Fibroblast of villous mesenchyme (primary cell): ENCODE results near the gene FHL1. TPM values are rescaled to one million over a fixed set of nuclear protein-coding genes. Genes with fewer than 3 reads are reported as not detected.
"Not testable (repeated sequence)": the region's sequence is repeated elsewhere in the genome, so short reads cannot be mapped to it uniquely, and the experiment has no call there.

Source experiments
- DNase-seq: peaks from one replicate; pipeline ENCODE4 v3.0.0-alpha.2; 2010; ENCODE audit warnings: low read depth
- H3K4me3 ChIP-seq: 2 replicates; pipeline ENCODE4 v1.5.1; 2011; ENCODE audit warnings: low read depth, mild to moderate bottlenecking, low read length
- CTCF ChIP-seq: IDR thresholded peaks from 2 replicates; pipeline ENCODE4 v1.5.1; 2012; ENCODE audit warnings: low read depth, mild to moderate bottlenecking, low read length; ENCODE audit not compliant: insufficient read depth
- total RNA-seq: library from RNA; depleted of rRNA; stranded (reverse); fragments of >200 nt; gene quantifications from 2 replicates; pipeline ENCODE4 v1.2.3, GENCODE V29; 2012

Gene FHL1
- total RNA-seq, result 69.6 and 104 TPM in 2 replicates

GRCh38 chrX:136147315-136147901 is at the start of gene FHL1:
Gene FHL1, plus strand, starts transcription at chrX:136147533.
- H3K4me3 ChIP-seq, result peak within 1 kb of the TSS; percentile 64
- DNase-seq, result no peak

GRCh38 chrX:136097871-136098805 is 49.2 kb upstream of the FHL1 start:
- no peak for TF ChIP-seq CTCF
- no peak overlapping the region for H3K4me3 ChIP-seq
- no peak for DNase-seq

More at GRCh38 chrX:136147315-136147901, at the start of gene FHL1:
- TF ChIP-seq CTCF, result no peak

- no peak for TF ChIP-seq CTCF
These were observed 42.4 kb upstream of the FHL1 start for GRCh38 chrX:136104936-136105335.

GRCh38 chrX:136106920-136107528 is 40.3 kb upstream of the FHL1 start:
- no peak overlapping the region for H3K4me3 ChIP-seq
- DNase-seq, result peak; percentile 31
- TF ChIP-seq CTCF, result no peak

More at GRCh38 chrX:136104936-136105335, 42.4 kb upstream of the FHL1 start:
- no peak for DNase-seq
- H3K4me3 ChIP-seq, result no peak overlapping the region

GRCh38 chrX:136108905-136109304 is 38.4 kb upstream of the FHL1 start:
- not testable (repeated sequence) for DNase-seq, H3K4me3 ChIP-seq

- H3K4me3 ChIP-seq, result no peak overlapping the region
- TF ChIP-seq CTCF, result no peak
- peak; percentile 42 for DNase-seq
These were observed 35.0 kb upstream of the FHL1 start for GRCh38 chrX:136112286-136112685.

- H3K4me3 ChIP-seq, result no peak overlapping the region
- DNase-seq, result peak; percentile 59
- no peak for TF ChIP-seq CTCF
These were observed 34.6 kb upstream of the FHL1 start for GRCh38 chrX:136112778-136113177.
